Psoas muscle (tissue), 8 donors: ENCODE results near the gene FGD5. TPM values are rescaled to one million over a fixed set of nuclear protein-coding genes. Genes with fewer than 3 reads are reported as not detected.

ENCODE experiments used
- ATAC-seq, 4 donors: fragments of 200-7000 bp; cut with Tn5 transposase; one replicate each; pipeline ENCODE4 v1.9.1; 2020; ENCODE audit warnings: moderate library complexity in 3 of 4, mild to moderate bottlenecking in 2 of 4
- DNase-seq, 2 donors: peaks; one replicate each; pipeline ENCODE4 v3.0.0-alpha.2; 2020
- H3K27ac ChIP-seq: fragments of 200-600 bp; one replicate; pipeline ENCODE4 v1.8.0; 2022
- H3K27me3 ChIP-seq, 3 donors: fragments of 200-600 bp in 1 of 3; one replicate each; pipeline versions ENCODE4 v1.6.1 to v1.8.0; 2013 to 2022; ENCODE audit warnings: low read length in 2 of 3, mild to moderate bottlenecking in 2 of 3, moderate library complexity in 1 of 3; ENCODE audit not compliant: insufficient read depth in 3 of 3
- H3K36me3 ChIP-seq, 2 donors: fragments of 200-600 bp in 1 of 2; one replicate each; pipeline versions ENCODE4 v1.6.1 to v1.8.0; 2013 to 2022; ENCODE audit warnings: low read depth in 1 of 2, mild to moderate bottlenecking in 1 of 2, moderate library complexity in 1 of 2; ENCODE audit not compliant: insufficient read depth in 1 of 2
- H3K4me1 ChIP-seq: fragments of 200-600 bp; one replicate; pipeline ENCODE4 v1.8.0; 2022
- H3K4me3 ChIP-seq: fragments of 200-600 bp; one replicate; pipeline ENCODE4 v1.8.0; 2022; ENCODE audit warnings: mild to moderate bottlenecking
- H3K9me3 ChIP-seq: fragments of 200-600 bp; one replicate; pipeline ENCODE4 v1.8.0; 2022
- CTCF ChIP-seq: fragments of 200-600 bp; IDR thresholded peaks from one replicate; pipeline ENCODE4 v1.8.0; 2022; ENCODE audit warnings: antibody characterized with exemption
- WGBS, 3 donors: extraction: QIAGEN DNeasy Blood & Tissue Kit; methylation state at CpG; one replicate each; pipeline versions ENCODE4 v1.1.6 to v1.1.7; 2013; 5-methylcytosine and 5-hydroxymethylcytosine counted together
- intact Hi-C, 2 donors: fragments of 100-400 bp; cut with DNase I; formaldehyde crosslinking; loops; one replicate each; pipeline versions ENCODE4 v1.11.0 to v1.14.2; 2022
- polyA plus RNA-seq, 3 donors: library from polyadenylated mRNA; stranded (reverse); fragments of 200-250 nt; gene quantifications; one replicate each; pipeline ENCODE4 v1.2.3, GENCODE V29; 2013
- total RNA-seq, 4 donors: library from RNA; stranded (reverse); fragmentation: NEBNext Ultra II Directional in 2 of 4; extraction: Animal tissue kit (Norgen Biotek cat#: 25700) in 2 of 4; gene quantifications; one replicate each; pipeline versions ENCODE4 v1.2.1 to v1.2.4, GENCODE V29; 2021 to 2023
- donor health status: healthy with polysubstance abuse.
- donor health status: DM: no; HTN: no; CAD: no; lungs with moderate emphysema.
- donor health status: Bipolar disorder and iron deficiency.
- donor health status: healthy.
- donor health status: DM: yes; HTN: yes; CAD: no.
- donor health status: DM: no; HTN: no; CAD: no.
- donor health status: DM: no; HTN: no; CAD: no.
- donor health status: DM: yes; HTN: yes; CAD: no.

Gene FGD5
- total and polyA plus RNA-seq, 7 donors, result 3.6 to 14.6 (median 6.4) TPM

GRCh38 chr3:14950274-14950673, 131.5 kb downstream of the FGD5 start:
- Histone ChIP-seq H3K27me3 (no peaks in the 10 kb centered on the region), H3K4me3 (no peak overlapping the region), H3K4me1 (peaks cover 34% of the 10 kb centered on the region), H3K27ac (peak overlapping the region; percentile 95), H3K36me3 (peaks cover 0 to 6% of the 10 kb centered on the region in 2 donors), H3K9me3 (no peaks in the 10 kb centered on the region)
- TF ChIP-seq CTCF, result no peak
- WGBS, 3 donors, result 80 to 93% (median 90%) methylated on average over 2 of the region's 2 CpGs
- intact Hi-C loops, result no loop called here
- DNase-seq (no peak), ATAC-seq (no peak)

- no peaks in the 10 kb centered on the region for H3K27me3 ChIP-seq
- WGBS, 3 donors, result 77 to 88% (median 85%) methylated on average over 1 of the region's 1 CpG
- peaks cover 25% of the 10 kb centered on the region for H3K4me1 ChIP-seq
- no peak overlapping the region for H3K27ac ChIP-seq
- intact Hi-C loops, result no loop called here
- no peak for TF ChIP-seq CTCF
- H3K4me3 ChIP-seq, result no peak overlapping the region
- peaks cover 0 to 14% of the 10 kb centered on the region in 2 donors for H3K36me3 ChIP-seq
- ATAC-seq (no peak), DNase-seq (no peak)
- H3K9me3 ChIP-seq, result no peaks in the 10 kb centered on the region
Measured at GRCh38 chr3:14957153-14957552, 138.4 kb downstream of the FGD5 start.

- Histone ChIP-seq H3K4me1 (peaks cover 29% of the 10 kb centered on the region), H3K9me3 (no peaks in the 10 kb centered on the region), H3K4me3 (no peak overlapping the region), H3K27me3 (no peaks in the 10 kb centered on the region), H3K36me3 (peaks cover 0 to 19% of the 10 kb centered on the region in 2 donors), H3K27ac (no peak overlapping the region)
- ATAC-seq, result no peak
- no peak for TF ChIP-seq CTCF
- 15 to 31% (median 16%) methylated on average over 1 of the region's 1 CpG for WGBS, 3 donors
- intact Hi-C loops, result no loop called here
- DNase-seq, result no peak
Measured at GRCh38 chr3:14957925-14958324, 139.2 kb downstream of the FGD5 start.

GRCh38 chr3:14959359-14959943, 140.7 kb downstream of the FGD5 start:
- 79 to 84% (median 84%) methylated on average over 2 of the region's 2 CpGs for WGBS, 3 donors
- Histone ChIP-seq H3K27me3 (no peaks in the 10 kb centered on the region), H3K4me1 (peaks cover 30% of the 10 kb centered on the region), H3K9me3 (no peaks in the 10 kb centered on the region), H3K27ac (no peak overlapping the region), H3K4me3 (no peak overlapping the region), H3K36me3 (peaks cover 0 to 19% of the 10 kb centered on the region in 2 donors)
- TF ChIP-seq CTCF, result no peak
- ATAC-seq (no peak), DNase-seq (no peak)
- intact Hi-C loops, result no loop called here

- H3K27ac ChIP-seq, result no peak overlapping the region
- no peaks in the 10 kb centered on the region for H3K27me3 ChIP-seq
- H3K9me3 ChIP-seq, result peaks cover 7% of the 10 kb centered on the region
- TF ChIP-seq CTCF, result no peak
- DNase-seq (no peak), ATAC-seq (peak in 2 of 4 donors; percentile 56 to 66)
- peaks cover 0 to 40% of the 10 kb centered on the region in 2 donors for H3K36me3 ChIP-seq
- WGBS, 3 donors, result 94 to 97% (median 96%) methylated on average over 5 of the region's 5 CpGs
- H3K4me1 ChIP-seq, result peaks cover 8% of the 10 kb centered on the region
- intact Hi-C loops, result no loop called here
- H3K4me3 ChIP-seq, result no peak overlapping the region
Measured at GRCh38 chr3:14962762-14963161, 144.0 kb downstream of the FGD5 start.
